Neural cell (in vitro differentiated cells): ENCODE measurements around the gene ERBB3. TPM values are rescaled to one million over a fixed set of nuclear protein-coding genes. Genes with fewer than 3 reads are reported as not detected.

Experiments used
- H2AFZ ChIP-seq: fragments of 200-600, 300-800 bp; sonication (generic), shearing (Covaris generic); 2 replicates; pipeline ENCODE4 v1.6.0; 2014; ENCODE audit warnings: low read depth, mild to moderate bottlenecking, antibody characterized with exemption, low read length, moderate library complexity
- H3F3A ChIP-seq: fragments of 200-600 bp; shearing (Covaris generic); 2 replicates; pipeline ENCODE4 v1.6.1; 2016; ENCODE audit warnings: mild to moderate bottlenecking, moderate library complexity, mixed read lengths, antibody characterized with exemption, low read length; ENCODE audit not compliant: insufficient read depth, poor library complexity, severe bottlenecking
- H3K27ac ChIP-seq: fragments of 200-600, 300-800 bp; sonication (generic), shearing (Covaris generic); 2 replicates; pipeline ENCODE4 v1.5.1; 2014; ENCODE audit warnings: mild to moderate bottlenecking, low read length, moderate library complexity
- H3K27me3 ChIP-seq: fragments of 300-800, 200-600 bp; sonication (generic), shearing (Covaris generic); 2 replicates; pipeline ENCODE4 v1.6.0; 2014; ENCODE audit warnings: mild to moderate bottlenecking, low read depth, low read length, moderate library complexity; ENCODE audit not compliant: insufficient read depth
- H3K36me3 ChIP-seq: fragments of 300-800, 200-600 bp; sonication (generic), shearing (Covaris generic); 2 replicates; pipeline ENCODE4 v1.5.1; 2014; ENCODE audit warnings: mild to moderate bottlenecking, antibody characterized with exemption, low read length, moderate library complexity; ENCODE audit not compliant: insufficient read depth
- H3K4me2 ChIP-seq: fragments of 300-800, 200-600 bp; sonication (generic), shearing (Covaris generic); 2 replicates; pipeline ENCODE4 v1.6.0; 2014; ENCODE audit warnings: mild to moderate bottlenecking, low read length
- H3K4me3 ChIP-seq: fragments of 300-800, 200-600 bp; sonication (generic), shearing (Covaris generic); 2 replicates; pipeline ENCODE4 v1.5.1; 2014; ENCODE audit warnings: mild to moderate bottlenecking, low read length, moderate library complexity
- H3K79me2 ChIP-seq: fragments of 200-600 bp; shearing (Covaris generic); replicated peaks from 2 replicates; pipeline ENCODE4 v1.6.0; 2014; ENCODE audit warnings: mild to moderate bottlenecking, low read length, moderate library complexity; ENCODE audit not compliant: insufficient read depth
- H3K9ac ChIP-seq: fragments of 300-800, 200-600 bp; sonication (generic), shearing (Covaris generic); 2 replicates; pipeline ENCODE4 v1.6.1; 2016; ENCODE audit warnings: mild to moderate bottlenecking, low read length, mixed read lengths
- H3K9me2 ChIP-seq: fragments of 200-600 bp; shearing (Covaris generic); 2 replicates; pipeline ENCODE4 v1.6.1; 2016; ENCODE audit warnings: mild to moderate bottlenecking, low read length, mixed read lengths; ENCODE audit not compliant: insufficient read depth
- H3K9me3 ChIP-seq: fragments of 200-600, 300-800 bp; sonication (generic), shearing (Covaris generic); 2 replicates; pipeline ENCODE4 v1.6.1; 2016; ENCODE audit warnings: mild to moderate bottlenecking, mixed run types, low read length, moderate library complexity, mixed read lengths
- H4K20me1 ChIP-seq: fragments of 200-600 bp; shearing (Covaris generic); 2 replicates; pipeline ENCODE4 v1.6.1; 2016; ENCODE audit warnings: mild to moderate bottlenecking, mixed run types; ENCODE audit not compliant: insufficient read depth
- CTCF ChIP-seq: fragments of 450-650 bp; IDR thresholded peaks from 2 replicates; pipeline ENCODE4 v1.5.1; 2014; ENCODE audit warnings: antibody characterized with exemption, mild to moderate bottlenecking, moderate library complexity; ENCODE audit not compliant: poor library complexity, severe bottlenecking
- EP300 ChIP-seq: fragments of 450-650 bp; conservative IDR thresholded peaks from 2 replicates; pipeline ENCODE4 v1.6.1; 2014; ENCODE audit warnings: antibody characterized with exemption, mild to moderate bottlenecking, moderate library complexity; ENCODE audit not compliant: poor library complexity, severe bottlenecking
- EZH2 ChIP-seq: fragments of 200-600, 300-800 bp; shearing (Covaris generic), sonication (generic); IDR thresholded peaks from 2 replicates; pipeline ENCODE4 v1.6.1; 2014; ENCODE audit warnings: antibody characterized with exemption, low read length, borderline replicate concordance, mild to moderate bottlenecking; ENCODE audit not compliant: insufficient read depth, poor library complexity, severe bottlenecking
- MXI1 ChIP-seq: fragments of 450-650 bp; conservative IDR thresholded peaks from 2 replicates; pipeline ENCODE4 v1.6.1; 2014; ENCODE audit warnings: antibody characterized with exemption, mild to moderate bottlenecking; ENCODE audit not compliant: poor library complexity, severe bottlenecking
- POLR2AphosphoS5 ChIP-seq: IDR thresholded peaks from 2 replicates; pipeline ENCODE4 v1.6.1; 2012
- RAD21 ChIP-seq: fragments of 450-650 bp; conservative IDR thresholded peaks from 2 replicates; pipeline ENCODE4 v1.6.1; 2014; ENCODE audit warnings: antibody characterized with exemption, mild to moderate bottlenecking, moderate library complexity
- REST ChIP-seq: IDR thresholded peaks from 2 replicates; pipeline ENCODE4 v1.6.1; 2012; ENCODE audit warnings: borderline replicate concordance
- SMC3 ChIP-seq: fragments of 450-650 bp; conservative IDR thresholded peaks from 2 replicates; pipeline ENCODE4 v1.6.1; 2014; ENCODE audit warnings: antibody characterized with exemption, mild to moderate bottlenecking, moderate library complexity; ENCODE audit not compliant: poor library complexity
- TAF1 ChIP-seq: IDR thresholded peaks from 2 replicates; pipeline ENCODE4 v1.6.1; 2012; ENCODE audit warnings: low read depth
- polyA plus RNA-seq: library from polyadenylated mRNA; depleted of rRNA; stranded (reverse); fragments of >200 nt; gene quantifications from 2 replicates; pipeline ENCODE4 v1.2.3, GENCODE V29; 2014

ERBB3 gene
- polyA plus RNA-seq, 1 donor from 2014 or later, result 0.58 TPM

GRCh38 chr12:56121204-56121870, 41.4 kb downstream of the ERBB3 start:
- H3K9me3 ChIP-seq, result no peaks in the 10 kb centered on the region

GRCh38 chr12:56122637-56123036, 42.7 kb downstream of the ERBB3 start:
- Histone ChIP-seq H3K27me3 (no peaks in the 10 kb centered on the region), H3K27ac (no peak overlapping the region), H4K20me1 (no peaks in the 10 kb centered on the region), H3F3A (no peaks in the 10 kb centered on the region), H2AFZ (no peak overlapping the region), H3K79me2 (peaks cover 20% of the 10 kb centered on the region), H3K9ac (no peak overlapping the region), H3K4me2 (no peak overlapping the region), H3K9me3 (no peaks in the 10 kb centered on the region), H3K4me3 (no peak overlapping the region), H3K36me3 (no peaks in the 10 kb centered on the region), H3K9me2 (no peaks in the 10 kb centered on the region)
- no peak for TF ChIP-seq POLR2AphosphoS5
- TF ChIP-seq SMC3, result no peak
- no peak for TF ChIP-seq MXI1
- no peak for TF ChIP-seq RAD21
- TF ChIP-seq TAF1, result no peak
- TF ChIP-seq EP300, result no peak
- TF ChIP-seq EZH2, result no peak
- TF ChIP-seq CTCF, result no peak

More at GRCh38 chr12:56121204-56121870, 41.4 kb downstream of the ERBB3 start:
- Histone ChIP-seq H3K9me2 (no peaks in the 10 kb centered on the region), H3K79me2 (peaks cover 28% of the 10 kb centered on the region), H3K36me3 (no peaks in the 10 kb centered on the region), H3K4me2 (no peak overlapping the region), H3K4me3 (no peak overlapping the region), H3K27me3 (no peaks in the 10 kb centered on the region), H3F3A (peaks cover 6% of the 10 kb centered on the region), H4K20me1 (no peaks in the 10 kb centered on the region), H2AFZ (no peak overlapping the region), H3K27ac (no peak overlapping the region), H3K9ac (no peak overlapping the region)
- no peak for TF ChIP-seq TAF1
- no peak for TF ChIP-seq CTCF
- no peak for TF ChIP-seq REST
- TF ChIP-seq EZH2, result no peak
- TF ChIP-seq MXI1, result no peak
- no peak for TF ChIP-seq SMC3
- TF ChIP-seq POLR2AphosphoS5, result no peak
- TF ChIP-seq EP300, result no peak
